ENCODE data around the gene POFUT2.

DNA sequence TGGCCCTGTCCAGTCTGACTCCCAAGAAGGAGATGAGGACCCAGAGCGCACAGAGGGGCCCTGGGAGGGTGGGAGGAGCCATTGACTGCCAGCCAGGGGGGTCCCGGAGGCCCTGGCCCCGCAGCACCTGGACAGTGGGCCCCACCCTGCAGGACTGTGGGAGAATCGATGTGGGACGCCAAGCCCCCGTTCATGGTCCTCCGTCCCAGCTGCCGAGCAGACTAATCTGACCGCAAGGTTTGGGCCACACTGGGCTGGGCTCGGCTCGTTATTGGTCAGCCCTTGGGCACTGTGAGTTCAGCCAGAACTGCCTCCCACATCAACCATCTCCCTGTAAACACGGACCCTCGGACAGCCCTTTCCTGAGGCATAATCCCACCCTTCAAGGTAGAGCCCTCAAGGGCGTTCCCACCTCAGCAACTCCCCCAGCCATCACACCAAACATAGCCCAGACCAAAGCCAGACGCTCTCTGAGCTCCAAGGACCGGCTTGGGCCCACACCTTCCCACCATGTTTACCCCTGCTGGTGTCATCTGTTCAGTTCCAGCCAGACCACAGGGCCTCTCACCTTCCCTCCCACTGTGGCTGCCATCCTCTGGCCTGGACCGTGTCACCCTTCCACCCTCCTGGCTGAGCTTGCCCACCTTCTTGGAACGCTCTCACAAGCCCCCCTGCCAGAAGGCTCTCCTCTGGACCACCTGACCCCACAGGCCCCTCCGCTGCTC lies 16.2 kb upstream of the POFUT2 start:
- TF ChIP-seq, protein P1, sequence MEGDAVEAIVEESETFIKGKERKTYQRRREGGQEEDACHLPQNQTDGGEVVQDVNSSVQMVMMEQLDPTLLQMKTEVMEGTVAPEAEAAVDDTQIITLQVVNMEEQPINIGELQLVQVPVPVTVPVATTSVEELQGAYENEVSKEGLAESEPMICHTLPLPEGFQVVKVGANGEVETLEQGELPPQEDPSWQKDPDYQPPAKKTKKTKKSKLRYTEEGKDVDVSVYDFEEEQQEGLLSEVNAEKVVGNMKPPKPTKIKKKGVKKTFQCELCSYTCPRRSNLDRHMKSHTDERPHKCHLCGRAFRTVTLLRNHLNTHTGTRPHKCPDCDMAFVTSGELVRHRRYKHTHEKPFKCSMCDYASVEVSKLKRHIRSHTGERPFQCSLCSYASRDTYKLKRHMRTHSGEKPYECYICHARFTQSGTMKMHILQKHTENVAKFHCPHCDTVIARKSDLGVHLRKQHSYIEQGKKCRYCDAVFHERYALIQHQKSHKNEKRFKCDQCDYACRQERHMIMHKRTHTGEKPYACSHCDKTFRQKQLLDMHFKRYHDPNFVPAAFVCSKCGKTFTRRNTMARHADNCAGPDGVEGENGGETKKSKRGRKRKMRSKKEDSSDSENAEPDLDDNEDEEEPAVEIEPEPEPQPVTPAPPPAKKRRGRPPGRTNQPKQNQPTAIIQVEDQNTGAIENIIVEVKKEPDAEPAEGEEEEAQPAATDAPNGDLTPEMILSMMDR (IDR thresholded peaks at IDR 0.05) = no peak
- no peak for TF ChIP-seq POLR2A (IDR thresholded peaks at IDR 0.05)
